ENCODE results near the gene SLC36A4.

The SLC36A4 gene

DNA sequence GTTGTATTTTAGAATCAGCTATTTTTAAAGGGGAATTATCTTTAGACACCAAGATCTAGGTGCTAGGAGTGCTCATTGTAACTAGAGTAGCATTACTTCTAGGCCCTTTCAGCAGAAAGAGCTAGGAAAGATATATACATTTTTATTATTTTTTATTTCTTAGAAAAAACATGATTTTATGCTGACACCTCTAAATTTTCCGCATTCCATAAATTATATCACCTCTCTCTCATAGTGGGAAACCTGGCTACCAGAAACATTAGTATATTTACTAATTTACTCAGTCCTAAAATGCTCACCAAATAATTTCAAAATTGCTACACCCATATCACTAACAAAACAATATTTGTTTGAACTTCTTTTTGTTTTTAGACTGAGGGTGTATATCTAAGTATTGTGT, 32.1 kb upstream of the SLC36A4 start:
- no peak for DNase-seq (ENCODE audit: low spot score)
- TF ChIP-seq, protein P1, sequence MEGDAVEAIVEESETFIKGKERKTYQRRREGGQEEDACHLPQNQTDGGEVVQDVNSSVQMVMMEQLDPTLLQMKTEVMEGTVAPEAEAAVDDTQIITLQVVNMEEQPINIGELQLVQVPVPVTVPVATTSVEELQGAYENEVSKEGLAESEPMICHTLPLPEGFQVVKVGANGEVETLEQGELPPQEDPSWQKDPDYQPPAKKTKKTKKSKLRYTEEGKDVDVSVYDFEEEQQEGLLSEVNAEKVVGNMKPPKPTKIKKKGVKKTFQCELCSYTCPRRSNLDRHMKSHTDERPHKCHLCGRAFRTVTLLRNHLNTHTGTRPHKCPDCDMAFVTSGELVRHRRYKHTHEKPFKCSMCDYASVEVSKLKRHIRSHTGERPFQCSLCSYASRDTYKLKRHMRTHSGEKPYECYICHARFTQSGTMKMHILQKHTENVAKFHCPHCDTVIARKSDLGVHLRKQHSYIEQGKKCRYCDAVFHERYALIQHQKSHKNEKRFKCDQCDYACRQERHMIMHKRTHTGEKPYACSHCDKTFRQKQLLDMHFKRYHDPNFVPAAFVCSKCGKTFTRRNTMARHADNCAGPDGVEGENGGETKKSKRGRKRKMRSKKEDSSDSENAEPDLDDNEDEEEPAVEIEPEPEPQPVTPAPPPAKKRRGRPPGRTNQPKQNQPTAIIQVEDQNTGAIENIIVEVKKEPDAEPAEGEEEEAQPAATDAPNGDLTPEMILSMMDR (IDR thresholded peaks at IDR 0.05; ENCODE audit: extremely low read depth, missing control alignments): no peak

DNA sequence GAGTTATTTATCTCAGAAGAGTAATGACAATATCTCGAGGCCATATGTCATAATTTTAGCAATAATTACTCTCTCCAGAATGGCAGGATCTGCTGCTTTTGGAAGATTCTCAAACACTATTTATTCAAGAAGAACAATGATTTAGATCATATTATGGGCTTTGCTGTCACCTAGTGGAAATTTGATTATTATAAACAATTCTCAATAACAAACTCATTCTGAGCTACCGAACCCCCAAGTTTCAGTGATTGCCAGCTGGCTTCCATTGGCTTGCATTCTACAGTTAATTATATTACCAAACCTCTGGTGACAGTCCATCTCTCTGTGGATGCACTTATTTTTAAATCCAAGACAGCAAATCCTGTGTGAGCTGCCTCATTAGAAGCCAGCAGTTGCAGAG, 27.9 kb upstream of the SLC36A4 start:
- TF ChIP-seq, protein P1 (IDR thresholded peaks at IDR 0.05; ENCODE audit: extremely low read depth, missing control alignments): no peak
- no peak for DNase-seq (ENCODE audit: low spot score)

DNA sequence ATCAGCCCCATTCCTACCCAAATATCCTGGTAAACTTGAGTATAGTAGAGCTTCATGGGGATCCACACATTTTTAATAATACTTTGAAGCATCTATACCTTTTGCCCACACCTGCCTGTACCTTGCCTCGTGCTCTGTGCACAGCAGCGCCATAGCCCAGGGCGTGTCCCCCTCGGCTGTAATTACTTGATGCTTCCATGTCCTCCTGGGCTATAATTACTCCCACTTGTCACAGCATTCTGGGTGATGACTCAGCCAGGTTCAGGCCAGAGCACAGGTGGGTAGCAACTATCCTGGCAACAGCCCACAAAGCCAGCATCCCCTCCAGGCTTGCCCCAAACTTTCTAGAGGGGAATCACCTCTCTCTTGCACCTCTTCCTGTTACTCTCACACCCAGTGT, 23.7 kb upstream of the SLC36A4 start:
- no peak for DNase-seq (ENCODE audit: low spot score)
- TF ChIP-seq, protein P1 (IDR thresholded peaks at IDR 0.05; ENCODE audit: extremely low read depth, missing control alignments): no peak

DNA sequence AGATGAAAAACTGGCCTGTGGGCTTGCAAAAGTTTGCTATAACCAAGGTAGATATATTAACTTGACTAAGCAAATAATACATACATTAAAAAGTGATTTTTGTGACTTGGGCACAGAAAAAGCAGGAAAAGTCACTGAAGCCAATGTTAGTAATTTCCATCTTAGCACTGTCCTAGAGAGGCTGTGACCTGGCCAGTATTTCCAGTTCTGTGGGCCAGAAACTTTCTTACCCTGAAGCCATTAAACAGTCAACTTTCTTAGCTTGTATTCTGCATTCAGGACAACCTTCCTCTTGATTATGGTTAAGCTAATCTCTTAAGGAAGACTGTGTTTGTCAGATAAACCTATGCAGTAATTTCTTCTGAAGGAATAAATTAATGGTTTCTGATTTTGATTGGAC, 22.3 kb upstream of the SLC36A4 start:
- DNase-seq (ENCODE audit: low spot score): no peak
- TF ChIP-seq, protein P1 (IDR thresholded peaks at IDR 0.05; ENCODE audit: extremely low read depth, missing control alignments): no peak

DNA sequence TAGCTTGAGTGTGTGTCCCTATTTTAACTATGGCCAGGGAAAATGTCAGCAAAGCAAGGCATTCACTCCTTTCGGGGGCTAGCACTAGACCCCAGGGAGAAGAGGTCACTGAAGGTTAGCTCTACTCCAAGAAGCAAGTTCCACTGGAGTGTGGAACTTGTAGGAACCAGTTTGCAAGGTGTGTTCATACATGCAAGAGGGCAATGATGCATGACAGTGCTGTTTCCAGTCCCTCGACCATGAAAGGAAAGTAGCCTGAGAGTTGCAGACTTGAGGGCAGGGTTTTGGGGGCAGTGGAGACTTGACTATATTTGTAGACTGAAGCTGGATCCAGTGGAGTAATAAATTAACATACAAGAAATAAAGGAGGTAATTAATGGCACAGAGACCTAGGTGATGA, 21.6 kb upstream of the SLC36A4 start:
- no peak for DNase-seq (ENCODE audit: low spot score)
- TF ChIP-seq, protein P1 (IDR thresholded peaks at IDR 0.05; ENCODE audit: extremely low read depth, missing control alignments): no peak

DNA sequence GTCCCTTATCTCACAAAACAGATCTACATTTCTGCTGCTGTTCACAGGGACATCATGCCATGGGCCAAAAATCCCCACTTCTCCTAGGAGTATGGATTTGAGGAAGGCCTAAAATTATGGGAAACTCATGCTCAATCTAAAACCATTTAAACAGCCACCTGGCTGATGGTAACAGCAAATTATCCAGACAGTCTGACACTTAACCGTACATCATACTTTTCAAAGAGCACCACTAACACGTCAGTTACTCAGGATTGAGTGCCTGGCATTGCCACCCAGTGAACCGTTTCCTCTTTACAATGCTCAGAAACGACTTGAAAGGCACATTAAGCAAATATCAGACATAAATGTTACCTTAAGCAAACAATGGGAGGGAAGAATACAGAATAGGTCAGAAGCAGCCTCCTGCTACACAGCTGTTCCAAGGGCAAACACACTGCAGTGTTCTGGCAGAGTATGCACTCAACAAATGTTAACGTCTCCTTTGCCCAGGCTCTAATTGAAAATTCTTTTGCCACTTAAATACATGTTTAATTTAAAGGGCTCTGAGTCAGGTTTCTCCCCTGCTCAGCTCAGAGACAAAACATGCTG, 18.8 kb upstream of the SLC36A4 start:
- no peak for DNase-seq (ENCODE audit: low spot score)
- TF ChIP-seq, protein P1 (IDR thresholded peaks at IDR 0.05; ENCODE audit: extremely low read depth, missing control alignments): no peak

DNA sequence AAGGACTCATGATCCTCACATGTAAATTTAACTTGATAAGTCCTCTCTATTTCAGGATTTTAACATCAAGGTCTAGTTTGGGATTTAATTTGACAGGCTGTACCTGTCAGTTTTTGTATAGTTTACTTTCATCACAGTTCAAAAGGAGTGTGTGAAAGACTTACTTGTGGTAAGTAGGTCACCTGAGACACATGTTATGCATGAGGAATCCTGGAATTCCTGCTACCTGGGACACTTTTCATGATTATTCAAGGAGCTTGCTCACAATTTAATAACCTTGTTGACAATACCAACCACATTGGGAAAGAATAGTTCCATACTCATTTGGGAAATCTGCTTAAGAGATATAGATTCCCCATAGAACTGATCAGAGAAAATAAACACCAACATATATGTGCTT, 15.8 kb upstream of the SLC36A4 start:
- DNase-seq (ENCODE audit: low spot score): no peak

More for the DNA sequence above, 15.8 kb upstream of the SLC36A4 start:
- TF ChIP-seq, protein P1 (IDR thresholded peaks at IDR 0.05; ENCODE audit: extremely low read depth, missing control alignments): no peak
